Left ventricle myocardium inferior (tissue), 1 donor: ENCODE data around the gene CAV2. TPM values are rescaled to one million over a fixed set of nuclear protein-coding genes. Genes with fewer than 3 reads are reported as not detected.
A peak's percentile ranks its signal among the peaks of the same experiment; 100 is the strongest.

Source experiments
- DNase-seq: peaks from one replicate; pipeline ENCODE4 v3.0.0-alpha.2; 2020
- H3K27ac ChIP-seq: fragments of 200-600 bp; replicated peaks from 2 replicates; pipeline ENCODE4 v1.8.0; 2021
- H3K27me3 ChIP-seq: fragments of 200-600 bp; 2 replicates; pipeline ENCODE4 v1.8.0; 2021; ENCODE audit warnings: low read depth
- H3K36me3 ChIP-seq: fragments of 200-600 bp; 2 replicates; pipeline ENCODE4 v1.8.0; 2021
- H3K4me1 ChIP-seq: fragments of 200-600 bp; 2 replicates; pipeline ENCODE4 v1.8.0; 2021
- H3K4me3 ChIP-seq: fragments of 200-600 bp; 2 replicates; pipeline ENCODE4 v1.8.0; 2021; ENCODE audit warnings: mild to moderate bottlenecking, moderate library complexity
- H3K9me3 ChIP-seq: fragments of 200-600 bp; replicated peaks from 2 replicates; pipeline ENCODE4 v1.8.0; 2021
- intact Hi-C: fragments of 100-400 bp; cut with micrococcal nuclease; formaldehyde crosslinking; loops from one replicate; pipeline ENCODE4 v1.11.0; 2022
- total RNA-seq: library from RNA; stranded (reverse); fragmentation: NEBNext Ultra II Directional; extraction: Animal tissue kit (Norgen Biotek cat#: 25700); gene quantifications from one replicate; pipeline ENCODE4 v1.2.1, GENCODE V29; 2021
- TF ChIP-seq, protein P1 (sequence below): fragments of 200-600 bp; IDR thresholded peaks from 2 replicates; pipeline ENCODE4 v1.8.0; 2021; ENCODE audit warnings: antibody characterized with exemption, mild to moderate bottlenecking, borderline replicate concordance
- donor health status: DM: no; HTN: yes; CAD: no; lungs with severe emphysema.

The CAV2 gene
- total RNA-seq, 1 donor from 2014 or later: 196 TPM

DNA sequence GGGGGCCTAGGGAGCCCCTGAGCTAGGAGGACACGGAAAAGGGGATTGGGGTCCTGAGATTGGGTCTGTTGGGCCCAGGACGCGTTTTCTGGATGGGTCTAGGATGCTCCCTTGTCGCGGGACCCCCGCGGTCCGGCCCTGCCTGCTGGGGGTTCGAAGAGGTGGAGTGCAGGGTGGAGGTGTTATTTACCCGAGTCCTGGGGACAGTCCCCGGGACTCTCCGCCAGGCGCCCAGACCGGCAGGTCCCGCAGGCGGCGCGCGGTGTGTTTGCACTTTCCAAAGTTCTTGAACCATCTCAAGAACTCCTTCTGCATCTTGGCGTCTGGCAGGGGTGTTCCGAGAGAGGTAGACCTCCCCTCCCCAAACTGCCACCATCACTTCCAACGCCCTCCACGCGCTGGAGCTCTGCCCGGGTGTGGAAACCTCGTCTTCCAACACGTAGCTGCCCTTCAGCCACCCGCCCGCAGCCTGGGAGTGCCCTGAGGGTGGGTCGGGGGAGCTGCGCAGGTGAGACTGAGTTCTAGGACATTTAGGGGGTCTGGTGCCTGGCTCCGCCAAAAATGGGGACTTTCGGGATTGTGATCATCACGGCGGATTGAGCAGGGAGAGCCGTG is 25.9 kb downstream of the CAV2 start:
- peak overlapping the region; percentile 83 for H3K4me3 ChIP-seq
- TF ChIP-seq, protein P1, sequence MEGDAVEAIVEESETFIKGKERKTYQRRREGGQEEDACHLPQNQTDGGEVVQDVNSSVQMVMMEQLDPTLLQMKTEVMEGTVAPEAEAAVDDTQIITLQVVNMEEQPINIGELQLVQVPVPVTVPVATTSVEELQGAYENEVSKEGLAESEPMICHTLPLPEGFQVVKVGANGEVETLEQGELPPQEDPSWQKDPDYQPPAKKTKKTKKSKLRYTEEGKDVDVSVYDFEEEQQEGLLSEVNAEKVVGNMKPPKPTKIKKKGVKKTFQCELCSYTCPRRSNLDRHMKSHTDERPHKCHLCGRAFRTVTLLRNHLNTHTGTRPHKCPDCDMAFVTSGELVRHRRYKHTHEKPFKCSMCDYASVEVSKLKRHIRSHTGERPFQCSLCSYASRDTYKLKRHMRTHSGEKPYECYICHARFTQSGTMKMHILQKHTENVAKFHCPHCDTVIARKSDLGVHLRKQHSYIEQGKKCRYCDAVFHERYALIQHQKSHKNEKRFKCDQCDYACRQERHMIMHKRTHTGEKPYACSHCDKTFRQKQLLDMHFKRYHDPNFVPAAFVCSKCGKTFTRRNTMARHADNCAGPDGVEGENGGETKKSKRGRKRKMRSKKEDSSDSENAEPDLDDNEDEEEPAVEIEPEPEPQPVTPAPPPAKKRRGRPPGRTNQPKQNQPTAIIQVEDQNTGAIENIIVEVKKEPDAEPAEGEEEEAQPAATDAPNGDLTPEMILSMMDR: no peak

DNA sequence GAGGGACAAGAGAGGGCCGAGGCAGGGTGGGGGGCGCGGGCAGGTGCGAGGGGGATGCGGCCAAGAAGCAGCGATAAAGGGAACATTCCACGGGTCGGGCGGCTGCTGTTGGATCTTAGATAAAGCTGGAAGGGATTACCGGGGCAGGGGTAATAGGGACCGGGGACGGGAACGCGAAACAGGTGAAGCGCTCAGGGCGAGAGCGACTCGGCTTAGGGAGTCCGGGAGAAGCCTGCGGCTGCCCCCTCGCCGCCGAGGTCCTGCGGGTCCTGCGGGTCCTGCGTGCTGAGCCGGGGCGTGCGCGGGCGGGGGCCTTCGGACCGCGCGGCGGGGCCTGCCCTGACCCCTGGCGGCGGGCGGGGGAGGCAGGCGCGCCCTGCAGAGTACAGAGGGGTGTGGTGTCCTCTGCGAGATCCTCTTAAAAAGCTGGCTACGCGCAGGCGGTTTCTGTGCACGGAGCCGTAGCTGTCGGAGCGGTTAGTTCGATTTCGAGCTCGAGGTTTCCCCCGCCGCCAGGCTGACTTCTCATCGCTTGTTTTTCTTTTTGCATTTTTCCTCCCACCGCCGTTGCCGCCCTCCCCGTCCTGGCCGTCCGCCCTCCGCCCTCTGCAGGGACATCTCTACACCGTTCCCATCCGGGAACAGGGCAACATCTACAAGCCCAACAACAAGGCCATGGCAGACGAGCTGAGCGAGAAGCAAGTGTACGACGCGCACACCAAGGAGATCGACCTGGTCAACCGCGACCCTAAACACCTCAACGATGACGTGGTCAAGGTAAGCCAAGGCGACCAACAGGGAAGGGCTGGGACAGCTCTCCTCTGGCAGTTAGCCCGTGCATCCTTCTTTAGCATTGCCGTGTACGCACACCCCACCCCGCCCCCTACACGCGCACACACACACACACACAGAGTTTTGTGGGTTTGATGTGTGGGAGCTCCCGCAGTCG is 26.6 kb downstream of the CAV2 start:
- TF ChIP-seq, protein P1: peak; percentile 91
- peaks cover 87% of the 10 kb centered on the region for H3K4me1 ChIP-seq
- no peaks in the 10 kb centered on the region for H3K27me3 ChIP-seq
- peak overlapping the region; percentile 83 for H3K4me3 ChIP-seq
- intact Hi-C loops: loop anchor here (10.0 kb wide), 2 partner anchors 171 to 261 kb away; no protein-coding TSS in a partner anchor
- H3K9me3 ChIP-seq: no peaks in the 10 kb centered on the region
- H3K36me3 ChIP-seq: peaks cover 42% of the 10 kb centered on the region
- DNase-seq: peak; percentile 85
- H3K27ac ChIP-seq: peak overlapping the region; percentile 98

More for the DNA sequence above, 25.9 kb downstream of the CAV2 start:
- Histone ChIP-seq H3K36me3 (peaks cover 34% of the 10 kb centered on the region), H3K27ac (peak overlapping the region; percentile 98), H3K9me3 (no peaks in the 10 kb centered on the region), H3K4me1 (peaks cover 82% of the 10 kb centered on the region), H3K27me3 (no peaks in the 10 kb centered on the region)
- intact Hi-C loops: loop anchor here (10.0 kb wide), 2 partner anchors 171 to 261 kb away; no protein-coding TSS in a partner anchor
- DNase-seq: peak; percentile 63

DNA sequence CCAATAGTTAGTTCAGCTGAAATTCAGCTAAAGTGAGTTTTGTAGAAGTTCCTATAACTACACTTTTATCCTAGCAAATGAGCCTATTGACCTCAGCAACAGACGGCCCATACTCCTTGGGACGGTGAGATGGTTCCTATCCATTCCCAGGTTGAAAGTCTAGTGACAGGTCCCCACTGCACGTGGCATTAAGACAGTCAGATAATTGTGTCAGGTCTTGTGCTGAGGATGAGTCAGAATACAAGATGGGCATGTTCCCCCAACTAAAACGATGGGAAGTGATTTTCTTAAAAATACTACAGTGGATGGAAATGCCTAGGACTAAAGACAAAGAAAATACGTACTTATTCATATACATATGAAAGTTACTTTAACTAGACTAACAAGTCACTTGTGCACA is 27.4 kb downstream of the CAV2 start:
- TF ChIP-seq, protein P1: no peak
- peak overlapping the region; percentile 98 for H3K27ac ChIP-seq
- peaks cover 46% of the 10 kb centered on the region for H3K36me3 ChIP-seq
- intact Hi-C loops: loop anchor here (10.0 kb wide), 2 partner anchors 172 to 262 kb away; no protein-coding TSS in a partner anchor
- H3K4me1 ChIP-seq: peaks cover 93% of the 10 kb centered on the region
- no peaks in the 10 kb centered on the region for H3K9me3 ChIP-seq
- H3K27me3 ChIP-seq: no peaks in the 10 kb centered on the region
- no peak for DNase-seq
- H3K4me3 ChIP-seq: peak overlapping the region; percentile 83

DNA sequence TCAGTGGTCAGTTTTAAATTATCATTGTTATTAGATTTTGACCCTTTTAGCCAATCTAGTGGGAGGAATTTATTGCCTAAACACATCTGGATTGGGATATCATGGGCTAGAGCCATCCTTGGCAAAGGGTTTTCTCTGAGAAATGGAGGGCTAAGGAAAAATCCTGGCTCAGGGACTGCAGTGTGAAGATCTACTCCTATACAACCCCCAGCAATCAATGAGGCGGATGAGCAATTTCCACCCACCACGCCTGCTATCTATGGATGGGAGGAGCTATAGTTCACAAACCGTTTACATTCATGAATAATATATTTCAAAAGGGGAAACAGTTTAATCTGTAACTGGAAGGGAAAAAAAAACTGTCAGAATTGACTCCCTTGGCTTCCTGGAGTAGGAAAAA is 28.0 kb downstream of the CAV2 start:
- H3K4me3 ChIP-seq: peak overlapping the region; percentile 83
- peaks cover 93% of the 10 kb centered on the region for H3K4me1 ChIP-seq
- intact Hi-C loops: loop anchor here (10.0 kb wide), 2 partner anchors 173 to 263 kb away; no protein-coding TSS in a partner anchor
- peaks cover 53% of the 10 kb centered on the region for H3K36me3 ChIP-seq
- DNase-seq: no peak
- H3K9me3 ChIP-seq: no peaks in the 10 kb centered on the region
- H3K27ac ChIP-seq: peak overlapping the region; percentile 98
- no peaks in the 10 kb centered on the region for H3K27me3 ChIP-seq
- TF ChIP-seq, protein P1: no peak

DNA sequence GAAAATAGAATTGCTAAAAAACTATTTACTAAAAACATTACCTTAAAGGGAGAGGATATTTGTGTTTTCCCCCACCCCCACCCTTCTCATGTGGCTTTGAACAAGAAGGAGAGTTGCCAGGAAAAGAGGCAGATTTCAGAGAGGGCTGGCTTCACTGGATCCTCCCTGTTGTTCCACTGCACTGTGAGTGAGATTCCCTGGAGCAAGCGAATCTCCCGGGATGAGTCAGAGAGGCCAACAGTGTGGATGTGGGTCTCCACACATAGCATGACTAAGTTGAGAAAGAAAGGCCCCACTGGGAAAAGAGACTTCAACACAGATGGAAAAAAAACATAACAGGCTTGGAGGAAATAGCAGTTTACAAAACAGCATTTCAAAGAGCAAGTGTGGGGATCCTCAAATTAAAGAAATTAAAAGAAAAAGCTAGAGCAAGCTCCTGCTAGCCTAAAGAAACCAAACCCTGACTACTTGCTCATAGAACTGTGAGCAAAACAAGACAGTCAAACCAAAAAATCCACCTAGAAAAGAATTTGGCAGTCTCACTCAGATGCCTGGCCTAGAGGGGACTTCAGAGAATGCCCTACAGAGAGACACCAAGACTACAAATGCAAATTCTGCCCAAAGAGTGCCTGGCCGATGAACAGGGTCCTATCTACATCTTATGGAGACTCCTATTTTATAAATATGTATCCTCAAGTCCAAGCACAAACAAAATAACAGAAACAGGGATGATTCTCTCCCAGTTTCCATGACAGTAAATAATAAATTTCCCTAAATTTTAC is 28.7 kb downstream of the CAV2 start:
- TF ChIP-seq, protein P1: no peak
- intact Hi-C loops: loop anchor here (10.0 kb wide), 2 partner anchors 173 to 263 kb away; no protein-coding TSS in a partner anchor
- DNase-seq: peak; percentile 51
- Histone ChIP-seq H3K4me3 (peak overlapping the region; percentile 83), H3K9me3 (no peaks in the 10 kb centered on the region), H3K36me3 (peaks cover 58% of the 10 kb centered on the region), H3K27me3 (no peaks in the 10 kb centered on the region), H3K27ac (peak overlapping the region; percentile 98), H3K4me1 (peaks cover 96% of the 10 kb centered on the region)
